GM12878 (cell line): ENCODE results near the gene SORL1. TPM values are rescaled to one million over a fixed set of nuclear protein-coding genes. Genes with fewer than 3 reads are reported as not detected.
A peak's percentile ranks its signal among the peaks of the same experiment; 100 is the strongest.

ENCODE experiments used
- ASH2L ChIP-seq: fragments of 300-600, 200-600 bp; sonication (generic); IDR thresholded peaks from 2 replicates; pipeline ENCODE4 v1.6.1; 2017; ENCODE audit warnings: low read depth, mild to moderate bottlenecking, borderline replicate concordance
- BRCA1 ChIP-seq: IDR thresholded peaks from 2 replicates; pipeline ENCODE4 v1.6.1; 2011; ENCODE audit warnings: low read depth, low read length, improper control_type of control experiment
- CEBPB ChIP-seq, 2 experiments: fragments of 150-350 bp in 1 of 2; IDR thresholded peaks; 2 replicates each; pipeline ENCODE4 v1.6.1; 2012 to 2014; ENCODE audit warnings: low read depth in 2 of 2, low read length in 2 of 2, borderline replicate concordance in 1 of 2, inconsistent platforms in 1 of 2
- CHD1 ChIP-seq: IDR thresholded peaks from 2 replicates; pipeline ENCODE4 v1.6.1; 2012; ENCODE audit warnings: low read depth, low read length, improper control_type of control experiment
- CHD4 ChIP-seq: fragments of 200-600 bp; sonication (generic); IDR thresholded peaks from 2 replicates; pipeline ENCODE4 v1.6.1; 2016; ENCODE audit warnings: mild to moderate bottlenecking
- CREB1 ChIP-seq: IDR thresholded peaks from 2 replicates; pipeline ENCODE4 v1.6.1; 2012; ENCODE audit warnings: low read depth, mild to moderate bottlenecking, inconsistent platforms
- DPF2 ChIP-seq: fragments of 450-650 bp; IDR thresholded peaks from 2 replicates; pipeline ENCODE4 v1.6.1; 2017; ENCODE audit warnings: mild to moderate bottlenecking
- E2F4 ChIP-seq: IDR thresholded peaks from 2 replicates; pipeline ENCODE4 v1.6.1; 2012; ENCODE audit warnings: low read depth, low read length, improper control_type of control experiment
- GATAD2B ChIP-seq: fragments of 450-650 bp; conservative IDR thresholded peaks from 2 replicates; pipeline ENCODE4 v1.6.1; 2017; ENCODE audit warnings: low read depth, mild to moderate bottlenecking, moderate library complexity
- IKZF1 ChIP-seq: fragments of 450-650 bp; conservative IDR thresholded peaks from 2 replicates; pipeline ENCODE4 v1.6.1; 2017; ENCODE audit warnings: antibody characterized with exemption, mild to moderate bottlenecking
- JUND ChIP-seq: IDR thresholded peaks from 2 replicates; pipeline ENCODE4 v1.6.1; 2012; ENCODE audit warnings: low read depth, mild to moderate bottlenecking, low read length, improper control_type of control experiment, moderate library complexity
- MEF2A ChIP-seq: IDR thresholded peaks from 2 replicates; pipeline ENCODE4 v1.6.1; 2011; ENCODE audit warnings: low read depth, mild to moderate bottlenecking, low read length, moderate library complexity; ENCODE audit not compliant: insufficient read depth
- MEF2B ChIP-seq: fragments of 450-650 bp; IDR thresholded peaks from 2 replicates; pipeline ENCODE4 v1.6.1; 2018; ENCODE audit warnings: mild to moderate bottlenecking, moderate library complexity; ENCODE audit not compliant: partially characterized antibody, poor library complexity, severe bottlenecking
- MXI1 ChIP-seq: fragments of 150-350 bp; IDR thresholded peaks from 2 replicates; pipeline ENCODE4 v1.6.1; 2011; ENCODE audit warnings: low read depth, mild to moderate bottlenecking, inconsistent platforms, low read length, improper control_type of control experiment
- NR2F1 ChIP-seq: fragments of 450-650 bp; conservative IDR thresholded peaks from 2 replicates; pipeline ENCODE4 v1.6.1; 2017; ENCODE audit warnings: mild to moderate bottlenecking
- POLR2A ChIP-seq: IDR thresholded peaks from 2 replicates; pipeline ENCODE4 v1.6.1; 2011; ENCODE audit warnings: low read depth, mild to moderate bottlenecking, low read length
- RCOR1 ChIP-seq: conservative IDR thresholded peaks from 2 replicates; pipeline ENCODE4 v1.6.1; 2012; ENCODE audit warnings: low read depth, low read length, improper control_type of control experiment
- SIN3A ChIP-seq: IDR thresholded peaks from 2 replicates; pipeline ENCODE4 v1.6.1; 2012; ENCODE audit warnings: low read depth, low read length, improper control_type of control experiment
- SMAD5 ChIP-seq: IDR thresholded peaks from 2 replicates; pipeline ENCODE4 v1.6.1; 2016; ENCODE audit warnings: antibody characterized with exemption, low read depth
- SMARCA5 ChIP-seq: fragments of 450-650 bp; IDR thresholded peaks from 2 replicates; pipeline ENCODE4 v1.6.1; 2017; ENCODE audit warnings: mild to moderate bottlenecking
- SMC3 ChIP-seq: IDR thresholded peaks from 2 replicates; pipeline ENCODE4 v1.6.1; 2011; ENCODE audit warnings: low read length, improper control_type of control experiment, borderline replicate concordance
- YY1 ChIP-seq: IDR thresholded peaks from 2 replicates; pipeline ENCODE4 v1.6.1; 2011; ENCODE audit warnings: low read depth, mild to moderate bottlenecking, low read length
- polyA plus RNA-seq, 11 experiments: library from polyadenylated mRNA; depleted of rRNA in 4 of 11; unstranded in 6 of 11; stranded (reverse) in 5 of 11; fragments of >200 nt; fragmentation: Nextera tagmentation in 4 of 11; fragmentation: Illumina TruSeq in 1 of 11; extraction: Ambion mirVana in 4 of 11; extraction: Trizol in 1 of 11; gene quantifications; 1 replicate in 1 of 11; 2 replicates in 10 of 11; pipeline versions ENCODE4 v1.2.1 to v1.2.3, GENCODE V29; 2011 to 2016; ENCODE audit warnings: inconsistent platforms in 2 of 11, missing spikeins in 2 of 11, low read depth in 1 of 11
- total RNA-seq, 4 experiments: library from RNA; depleted of rRNA in 3 of 4; stranded (reverse); fragments of >200 nt in 3 of 4; fragmentation: Illumina TruSeq in 1 of 4; extraction: Trizol in 1 of 4; gene quantifications; 2 replicates each; pipeline versions ENCODE4 v1.2.1 to v1.2.3, GENCODE V29; 2013 to 2021
- TF ChIP-seq, protein P1 (sequence below): fragments of 450-650 bp; IDR thresholded peaks from 2 replicates; pipeline ENCODE4 v1.6.1; 2017; ENCODE audit warnings: borderline replicate concordance
- TF ChIP-seq, protein P2 (sequence below): IDR thresholded peaks from 2 replicates; pipeline ENCODE4 v1.6.1; 2011; ENCODE audit warnings: borderline replicate concordance, low read depth, mild to moderate bottlenecking, moderate library complexity, mixed read lengths, low read length; ENCODE audit not compliant: insufficient read depth; ENCODE audit errors: extremely low read length
- TF ChIP-seq, protein P3 (sequence below): fragments of 150-350 bp; IDR thresholded peaks from 2 replicates; pipeline ENCODE4 v1.6.1; 2016; ENCODE audit warnings: low read depth, low read length
- TF ChIP-seq, protein P4 (sequence below): IDR thresholded peaks from 2 replicates; pipeline ENCODE4 v1.6.1; 2012; ENCODE audit warnings: low read depth, low read length, improper control_type of control experiment

Gene SORL1
- total and polyA plus RNA-seq, 10 of the 15 experiments (the other 5 are each of a cell fraction or from before 2014, with no cell fraction given) = 20.2 to 107 (median 59.9) TPM

DNA sequence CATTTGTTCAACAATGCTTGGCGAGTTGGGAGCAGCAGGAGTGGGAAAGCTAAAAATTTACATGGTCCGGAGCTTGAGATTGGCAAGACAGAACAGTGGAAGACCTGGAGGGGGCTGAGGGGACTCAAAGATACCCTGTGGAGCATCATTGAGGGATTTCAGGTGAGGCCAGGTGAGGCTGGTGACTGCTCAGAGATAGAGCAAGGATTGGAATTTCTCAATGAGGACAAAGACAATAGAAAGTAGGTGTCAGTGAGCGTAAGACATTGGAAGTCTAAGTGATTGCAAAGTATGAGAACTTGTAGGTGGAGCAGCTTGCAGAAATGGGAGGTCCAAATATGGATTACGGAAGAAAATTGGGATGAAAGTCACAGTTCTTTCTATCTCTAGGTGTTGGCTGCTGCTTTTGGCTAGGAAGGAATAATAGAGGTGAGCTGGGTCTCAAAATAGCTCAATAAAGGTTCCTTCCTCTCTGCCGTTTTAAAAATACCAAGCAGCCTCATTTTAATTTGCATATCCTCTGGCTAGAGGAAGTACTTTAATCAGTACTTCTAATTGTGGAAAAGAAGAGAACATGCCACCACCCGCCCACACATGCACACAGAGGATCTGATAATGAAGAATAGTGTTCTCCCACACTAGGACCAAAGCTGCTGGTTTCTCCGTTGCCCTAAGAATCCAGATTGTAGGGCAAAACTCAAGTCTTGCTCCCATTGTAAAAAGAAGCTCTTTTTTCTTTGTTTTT lies 42.4 kb downstream of the SORL1 start (continued):
- TF ChIP-seq DPF2 (no peak; the same call in 1 of the 2 replicates), SMAD5 (no peak), YY1 (no peak), CEBPB (IDR thresholded peaks at IDR 0.05; ENCODE audit: borderline replicate concordance in 1 of 2, low read depth in 2 of 2, low read length in 2 of 2) (no peak), CREB1 (no peak), MXI1 (no peak), MEF2B (peak; percentile 75), CHD4 (no peak), IKZF1 (peak; percentile 82), ASH2L (no peak), GATAD2B (no peak), MEF2A (peak; percentile 93), NR2F1 (no peak), SMC3 (no peak), SIN3A (no peak), RCOR1 (no peak), SMARCA5 (no peak), POLR2A (no peak), CHD1 (no peak), BRCA1 (no peak), JUND (no peak), E2F4 (no peak)
- TF ChIP-seq, protein P1, sequence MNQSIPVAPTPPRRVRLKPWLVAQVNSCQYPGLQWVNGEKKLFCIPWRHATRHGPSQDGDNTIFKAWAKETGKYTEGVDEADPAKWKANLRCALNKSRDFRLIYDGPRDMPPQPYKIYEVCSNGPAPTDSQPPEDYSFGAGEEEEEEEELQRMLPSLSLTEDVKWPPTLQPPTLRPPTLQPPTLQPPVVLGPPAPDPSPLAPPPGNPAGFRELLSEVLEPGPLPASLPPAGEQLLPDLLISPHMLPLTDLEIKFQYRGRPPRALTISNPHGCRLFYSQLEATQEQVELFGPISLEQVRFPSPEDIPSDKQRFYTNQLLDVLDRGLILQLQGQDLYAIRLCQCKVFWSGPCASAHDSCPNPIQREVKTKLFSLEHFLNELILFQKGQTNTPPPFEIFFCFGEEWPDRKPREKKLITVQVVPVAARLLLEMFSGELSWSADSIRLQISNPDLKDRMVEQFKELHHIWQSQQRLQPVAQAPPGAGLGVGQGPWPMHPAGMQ = no peak
- TF ChIP-seq, protein P2, sequence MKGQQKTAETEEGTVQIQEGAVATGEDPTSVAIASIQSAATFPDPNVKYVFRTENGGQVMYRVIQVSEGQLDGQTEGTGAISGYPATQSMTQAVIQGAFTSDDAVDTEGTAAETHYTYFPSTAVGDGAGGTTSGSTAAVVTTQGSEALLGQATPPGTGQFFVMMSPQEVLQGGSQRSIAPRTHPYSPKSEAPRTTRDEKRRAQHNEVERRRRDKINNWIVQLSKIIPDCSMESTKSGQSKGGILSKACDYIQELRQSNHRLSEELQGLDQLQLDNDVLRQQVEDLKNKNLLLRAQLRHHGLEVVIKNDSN = no peak
- TF ChIP-seq, protein P3, sequence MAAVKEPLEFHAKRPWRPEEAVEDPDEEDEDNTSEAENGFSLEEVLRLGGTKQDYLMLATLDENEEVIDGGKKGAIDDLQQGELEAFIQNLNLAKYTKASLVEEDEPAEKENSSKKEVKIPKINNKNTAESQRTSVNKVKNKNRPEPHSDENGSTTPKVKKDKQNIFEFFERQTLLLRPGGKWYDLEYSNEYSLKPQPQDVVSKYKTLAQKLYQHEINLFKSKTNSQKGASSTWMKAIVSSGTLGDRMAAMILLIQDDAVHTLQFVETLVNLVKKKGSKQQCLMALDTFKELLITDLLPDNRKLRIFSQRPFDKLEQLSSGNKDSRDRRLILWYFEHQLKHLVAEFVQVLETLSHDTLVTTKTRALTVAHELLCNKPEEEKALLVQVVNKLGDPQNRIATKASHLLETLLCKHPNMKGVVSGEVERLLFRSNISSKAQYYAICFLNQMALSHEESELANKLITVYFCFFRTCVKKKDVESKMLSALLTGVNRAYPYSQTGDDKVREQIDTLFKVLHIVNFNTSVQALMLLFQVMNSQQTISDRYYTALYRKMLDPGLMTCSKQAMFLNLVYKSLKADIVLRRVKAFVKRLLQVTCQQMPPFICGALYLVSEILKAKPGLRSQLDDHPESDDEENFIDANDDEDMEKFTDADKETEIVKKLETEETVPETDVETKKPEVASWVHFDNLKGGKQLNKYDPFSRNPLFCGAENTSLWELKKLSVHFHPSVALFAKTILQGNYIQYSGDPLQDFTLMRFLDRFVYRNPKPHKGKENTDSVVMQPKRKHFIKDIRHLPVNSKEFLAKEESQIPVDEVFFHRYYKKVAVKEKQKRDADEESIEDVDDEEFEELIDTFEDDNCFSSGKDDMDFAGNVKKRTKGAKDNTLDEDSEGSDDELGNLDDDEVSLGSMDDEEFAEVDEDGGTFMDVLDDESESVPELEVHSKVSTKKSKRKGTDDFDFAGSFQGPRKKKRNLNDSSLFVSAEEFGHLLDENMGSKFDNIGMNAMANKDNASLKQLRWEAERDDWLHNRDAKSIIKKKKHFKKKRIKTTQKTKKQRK = no peak
- TF ChIP-seq, protein P4, sequence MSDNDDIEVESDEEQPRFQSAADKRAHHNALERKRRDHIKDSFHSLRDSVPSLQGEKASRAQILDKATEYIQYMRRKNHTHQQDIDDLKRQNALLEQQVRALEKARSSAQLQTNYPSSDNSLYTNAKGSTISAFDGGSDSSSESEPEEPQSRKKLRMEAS = no peak
